Measurements from ENCODE around the gene SEMA4D.

GRCh38 chr9:89386206-89386605, 111.7 kb downstream of the SEMA4D start:
- TF ChIP-seq CTCF (IDR thresholded peaks at IDR 0.05; ENCODE audit: poor library complexity, severe bottlenecking), result no peak
- TF ChIP-seq EZH2 (IDR thresholded peaks at IDR 0.05; ENCODE audit: borderline replicate concordance, insufficient read depth, low read length, poor library complexity, severe bottlenecking), result no peak
- TF ChIP-seq TAF1 (IDR thresholded peaks at IDR 0.05; ENCODE audit: low read depth), result no peak
- no peak for TF ChIP-seq RAD21 (conservative IDR thresholded peaks at IDR 0.05)
